Measurements from ENCODE around the gene CFAP92.

The CFAP92 gene

GRCh38 chr3:128967748-128968355 is 26.0 kb downstream of the CFAP92 start:
- Histone ChIP-seq H3K9ac (ENCODE audit: low read length) (no peak overlapping the region), H3K4me2 (ENCODE audit: low read length) (no peak overlapping the region), H3K9me2 (ENCODE audit: low read depth, low read length) (no peaks in the 10 kb centered on the region), H3K27me3 (ENCODE audit: insufficient read depth, low read length) (peaks cover 4% of the 10 kb centered on the region; the same call in 1 of the 2 replicates), H3K79me2 (ENCODE audit: insufficient read depth, low read length) (no peaks in the 10 kb centered on the region), H3K4me3 (ENCODE audit: low read depth, low read length, poor library complexity, severe bottlenecking) (no peak overlapping the region), H3F3A (ENCODE audit: insufficient read depth, low read length) (no peaks in the 10 kb centered on the region), H3K36me3 (ENCODE audit: insufficient read depth, low read length) (no peaks in the 10 kb centered on the region), H3K27ac (ENCODE audit: low read depth, low read length, poor library complexity, severe bottlenecking) (no peak overlapping the region), H4K20me1 (ENCODE audit: insufficient read depth, low read length) (no peaks in the 10 kb centered on the region), H2AFZ (ENCODE audit: low read length) (no peak overlapping the region), H3K9me3 (ENCODE audit: low read length) (no peaks in the 10 kb centered on the region), H3K4me1 (ENCODE audit: insufficient read depth, low read length, severe bottlenecking) (no peaks in the 10 kb centered on the region)
- no peak for TF ChIP-seq EZH2 (IDR thresholded peaks at IDR 0.05; ENCODE audit: borderline replicate concordance, low read length)

GRCh38 chr3:128965818-128966217 is 28.1 kb downstream of the CFAP92 start:
- Histone ChIP-seq H3K9me2 (ENCODE audit: low read depth, low read length) (no peaks in the 10 kb centered on the region), H3F3A (ENCODE audit: insufficient read depth, low read length) (no peaks in the 10 kb centered on the region), H3K9ac (ENCODE audit: low read length) (no peak overlapping the region), H3K27ac (ENCODE audit: low read depth, low read length, poor library complexity, severe bottlenecking) (no peak overlapping the region), H3K79me2 (ENCODE audit: insufficient read depth, low read length) (no peaks in the 10 kb centered on the region), H4K20me1 (ENCODE audit: insufficient read depth, low read length) (no peaks in the 10 kb centered on the region), H3K27me3 (ENCODE audit: insufficient read depth, low read length) (peaks cover 4% of the 10 kb centered on the region; the same call in 1 of the 2 replicates), H3K36me3 (ENCODE audit: insufficient read depth, low read length) (no peaks in the 10 kb centered on the region), H3K9me3 (ENCODE audit: low read length) (no peaks in the 10 kb centered on the region), H3K4me2 (ENCODE audit: low read length) (no peak overlapping the region), H3K4me1 (ENCODE audit: insufficient read depth, low read length, severe bottlenecking) (no peaks in the 10 kb centered on the region), H3K4me3 (ENCODE audit: low read depth, low read length, poor library complexity, severe bottlenecking) (no peak overlapping the region), H2AFZ (ENCODE audit: low read length) (no peak overlapping the region)
- TF ChIP-seq CTCF (IDR thresholded peaks at IDR 0.05; ENCODE audit: low read length) (no peak), EZH2 (IDR thresholded peaks at IDR 0.05; ENCODE audit: borderline replicate concordance, low read length) (no peak)

- Histone ChIP-seq H3K9me2 (ENCODE audit: low read depth, low read length) (no peaks in the 10 kb centered on the region), H3K79me2 (ENCODE audit: insufficient read depth, low read length) (no peaks in the 10 kb centered on the region), H3K9ac (ENCODE audit: low read length) (no peak overlapping the region), H3K4me2 (ENCODE audit: low read length) (no peak overlapping the region), H3K36me3 (ENCODE audit: insufficient read depth, low read length) (no peaks in the 10 kb centered on the region), H3K4me1 (ENCODE audit: insufficient read depth, low read length, severe bottlenecking) (no peaks in the 10 kb centered on the region), H2AFZ (ENCODE audit: low read length) (no peak overlapping the region), H3K9me3 (ENCODE audit: low read length) (no peaks in the 10 kb centered on the region), H3F3A (ENCODE audit: insufficient read depth, low read length) (no peaks in the 10 kb centered on the region), H3K27ac (ENCODE audit: low read depth, low read length, poor library complexity, severe bottlenecking) (no peak overlapping the region), H4K20me1 (ENCODE audit: insufficient read depth, low read length) (no peaks in the 10 kb centered on the region), H3K4me3 (ENCODE audit: low read depth, low read length, poor library complexity, severe bottlenecking) (no peak overlapping the region), H3K27me3 (ENCODE audit: insufficient read depth, low read length) (peaks cover 4% of the 10 kb centered on the region; the same call in 1 of the 2 replicates)
- TF ChIP-seq CTCF (IDR thresholded peaks at IDR 0.05; ENCODE audit: low read length) (no peak), EZH2 (IDR thresholded peaks at IDR 0.05; ENCODE audit: borderline replicate concordance, low read length) (no peak)
Observed at GRCh38 chr3:128965280-128965679, 28.6 kb downstream of the CFAP92 start.

GRCh38 chr3:128956440-128956839 is 37.4 kb downstream of the CFAP92 start:
- Histone ChIP-seq H3K4me2 (ENCODE audit: low read length) (no peak overlapping the region), H4K20me1 (ENCODE audit: insufficient read depth, low read length) (no peaks in the 10 kb centered on the region), H3K79me2 (ENCODE audit: insufficient read depth, low read length) (no peaks in the 10 kb centered on the region), H3K9ac (ENCODE audit: low read length) (no peak overlapping the region), H3K36me3 (ENCODE audit: insufficient read depth, low read length) (no peaks in the 10 kb centered on the region), H3F3A (ENCODE audit: insufficient read depth, low read length) (no peaks in the 10 kb centered on the region), H3K27ac (ENCODE audit: low read depth, low read length, poor library complexity, severe bottlenecking) (no peak overlapping the region), H2AFZ (ENCODE audit: low read length) (no peak overlapping the region), H3K9me2 (ENCODE audit: low read depth, low read length) (no peaks in the 10 kb centered on the region), H3K9me3 (ENCODE audit: low read length) (peaks cover 14% of the 10 kb centered on the region), H3K4me3 (ENCODE audit: low read depth, low read length, poor library complexity, severe bottlenecking) (no peak overlapping the region), H3K27me3 (ENCODE audit: insufficient read depth, low read length) (peaks cover 4% of the 10 kb centered on the region; the same call in 1 of the 2 replicates), H3K4me1 (ENCODE audit: insufficient read depth, low read length, severe bottlenecking) (no peaks in the 10 kb centered on the region)
- TF ChIP-seq EZH2 (IDR thresholded peaks at IDR 0.05; ENCODE audit: borderline replicate concordance, low read length) (no peak), CTCF (IDR thresholded peaks at IDR 0.05; ENCODE audit: low read length) (no peak)

Data from OCI-LY1 (cell line).